Brain microvascular endothelial cell (primary cell): ENCODE data around the gene REEP3.

Experiments used
- DNase-seq: peaks from one replicate; pipeline ENCODE4 v3.0.0-alpha.2; 2020
- H3K27ac ChIP-seq: fragments of 250-450 bp; sonication (Bioruptor Pico); 2 replicates; pipeline ENCODE4 v1.5.1; 2020; ENCODE audit warnings: mild to moderate bottlenecking, moderate library complexity
- H3K27me3 ChIP-seq: fragments of 250-450 bp; sonication (Bioruptor Pico); replicated peaks from 2 replicates; pipeline ENCODE4 v1.5.1; 2020; ENCODE audit warnings: mild to moderate bottlenecking
- H3K36me3 ChIP-seq: fragments of 250-450 bp; sonication (Bioruptor Pico); replicated peaks from 2 replicates; pipeline ENCODE4 v1.5.1; 2020; ENCODE audit warnings: mild to moderate bottlenecking
- H3K4me3 ChIP-seq: 2 replicates; pipeline ENCODE4 v1.5.1; 2011; ENCODE audit warnings: low read depth, mild to moderate bottlenecking, control low read depth, low read length, moderate library complexity
- CTCF ChIP-seq: IDR thresholded peaks from 2 replicates; pipeline ENCODE4 v1.5.1; 2011; ENCODE audit warnings: low read depth, mild to moderate bottlenecking, moderate library complexity, low read length, control low read depth, inconsistent platforms; ENCODE audit errors: missing control alignments
- in situ Hi-C: cut with HindIII; loops from 2 replicates; pipeline ENCODE4 v1.10.0; 2017; ENCODE audit warnings: low sequenced_read_pairs, low pct_ligation_motif_present

REEP3 gene

GRCh38 chr10:63634488-63635065, 113.4 kb downstream of the REEP3 start:
- Histone ChIP-seq H3K27me3 (no peaks in the 10 kb centered on the region), H3K36me3 (no peaks in the 10 kb centered on the region), H3K27ac (no peak overlapping the region), H3K4me3 (no peak overlapping the region)
- in situ Hi-C loops: loop anchor here (10.0 kb wide), 1 partner anchor 470 kb away; no protein-coding TSS in a partner anchor
- TF ChIP-seq CTCF: no peak
- no peak for DNase-seq

GRCh38 chr10:63636812-63637211, 115.6 kb downstream of the REEP3 start:
- Histone ChIP-seq H3K4me3 (no peak overlapping the region), H3K27ac (no peak overlapping the region), H3K27me3 (no peaks in the 10 kb centered on the region), H3K36me3 (no peaks in the 10 kb centered on the region)
- TF ChIP-seq CTCF: no peak
- no peak for DNase-seq
- in situ Hi-C loops: loop anchor here (10.0 kb wide), 1 partner anchor 472 kb away; no protein-coding TSS in a partner anchor

- Histone ChIP-seq H3K27ac (no peak overlapping the region), H3K36me3 (no peaks in the 10 kb centered on the region), H3K4me3 (no peak overlapping the region), H3K27me3 (no peaks in the 10 kb centered on the region)
- no peak for DNase-seq
- TF ChIP-seq CTCF: no peak
- in situ Hi-C loops: loop anchor here (10.0 kb wide), 1 partner anchor 473 kb away; no protein-coding TSS in a partner anchor
Measured at GRCh38 chr10:63637901-63638327, 116.7 kb downstream of the REEP3 start.

- in situ Hi-C loops: no loop called here
Measured at GRCh38 chr10:63641366-63641765, 120.2 kb downstream of the REEP3 start.

GRCh38 chr10:63641799-63642198, 120.6 kb downstream of the REEP3 start:
- Histone ChIP-seq H3K27ac (no peak overlapping the region), H3K4me3 (no peak overlapping the region), H3K36me3 (no peaks in the 10 kb centered on the region), H3K27me3 (no peaks in the 10 kb centered on the region)
- in situ Hi-C loops: no loop called here
- TF ChIP-seq CTCF: no peak
- DNase-seq: no peak

More at GRCh38 chr10:63641366-63641765, 120.2 kb downstream of the REEP3 start:
- H3K27ac ChIP-seq: no peak overlapping the region
- no peak for TF ChIP-seq CTCF
- no peak for DNase-seq
- H3K27me3 ChIP-seq: no peaks in the 10 kb centered on the region
- H3K4me3 ChIP-seq: no peak overlapping the region
- no peaks in the 10 kb centered on the region for H3K36me3 ChIP-seq

GRCh38 chr10:63642808-63643207, 121.6 kb downstream of the REEP3 start:
- no peak for TF ChIP-seq CTCF
- no peaks in the 10 kb centered on the region for H3K27me3 ChIP-seq
- no peak for DNase-seq
- in situ Hi-C loops: no loop called here
- no peak overlapping the region for H3K4me3 ChIP-seq
- no peak overlapping the region for H3K27ac ChIP-seq
- H3K36me3 ChIP-seq: no peaks in the 10 kb centered on the region
